ENCODE measurements around the gene TBCD.

TBCD gene

DNA sequence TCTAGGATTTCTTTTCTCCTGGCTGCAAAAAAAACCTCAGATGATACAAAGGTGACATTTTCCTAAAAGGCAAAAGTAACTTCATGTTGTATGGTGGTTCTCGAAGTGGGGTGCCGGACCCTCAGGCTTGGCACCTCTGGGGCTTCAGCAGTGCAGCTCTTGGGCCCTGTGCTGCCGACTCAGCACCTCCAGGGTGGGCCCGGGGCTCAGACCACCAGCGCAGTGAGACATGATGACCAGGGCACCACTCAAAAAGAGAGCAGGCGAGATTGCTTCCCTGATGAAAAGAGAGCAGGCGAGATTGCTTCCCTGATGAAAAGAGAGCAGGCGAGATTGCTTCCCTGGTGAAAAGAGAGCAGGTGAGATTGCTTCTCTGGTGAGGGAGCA lies 186.6 kb downstream of the TBCD start:
- no peaks in the 10 kb centered on the region for H3K27me3 ChIP-seq (ENCODE audit: control insufficient read depth, insufficient read depth, low read length, poor library complexity, severe bottlenecking)
- H3K4me1 ChIP-seq (ENCODE audit: control insufficient read depth, insufficient read depth, low read length), result no peaks in the 10 kb centered on the region
- H3K9me3 ChIP-seq (ENCODE audit: control insufficient read depth, low read length), result no peaks in the 10 kb centered on the region
- H3K27ac ChIP-seq (ENCODE audit: insufficient read depth, low read depth, low read length, poor library complexity, severe bottlenecking), result no peak overlapping the region
- peaks cover 54% of the 10 kb centered on the region for H3K36me3 ChIP-seq (ENCODE audit: control insufficient read depth, insufficient read depth, low read length)
- 95 to 97% methylated on average over 8 of the region's 8 CpGs for WGBS, 2 experiments
- H3K4me3 ChIP-seq (ENCODE audit: insufficient read depth, low read depth, low read length), result no peak overlapping the region

DNA sequence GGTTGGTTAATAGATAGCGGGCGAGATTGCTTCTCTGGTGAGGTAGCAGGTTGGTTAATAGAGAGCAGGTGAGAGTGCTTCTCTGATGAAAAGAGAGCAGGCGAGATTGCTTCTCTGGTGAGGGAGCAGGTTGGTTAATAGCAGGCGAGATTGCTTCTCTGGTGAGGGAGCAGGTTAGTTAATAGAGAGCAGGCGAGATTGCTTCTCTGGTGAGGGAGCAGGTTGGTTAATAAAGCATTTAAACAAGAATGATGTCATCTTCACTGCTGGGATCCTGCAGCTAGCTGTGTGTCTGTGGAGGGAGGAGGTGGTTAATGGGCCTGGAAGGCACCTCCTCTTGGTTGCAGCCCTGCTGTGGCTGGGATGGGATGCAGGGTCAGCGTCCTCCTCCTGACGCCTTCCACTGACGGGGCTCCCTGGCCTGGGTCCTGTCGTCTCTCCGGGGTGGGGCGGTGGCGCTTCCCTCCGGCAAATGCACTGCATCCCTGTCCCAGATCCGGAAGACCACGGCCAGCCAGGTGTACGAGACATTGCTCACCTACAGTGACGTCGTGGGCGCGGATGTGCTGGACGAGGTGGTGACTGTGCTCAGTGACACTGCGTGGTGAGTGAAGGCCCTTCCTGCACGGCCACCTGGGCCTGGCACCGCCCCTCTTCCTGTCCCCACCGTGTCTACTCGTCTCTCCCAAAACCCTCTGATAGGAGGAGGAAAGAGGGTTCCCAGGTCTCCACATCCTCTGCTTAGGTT lies 187.2 kb downstream of the TBCD start:
- no peak overlapping the region for H3K27ac ChIP-seq (ENCODE audit: insufficient read depth, low read depth, low read length, poor library complexity, severe bottlenecking)
- H3K9me3 ChIP-seq (ENCODE audit: control insufficient read depth, low read length), result no peaks in the 10 kb centered on the region
- no peaks in the 10 kb centered on the region for H3K4me1 ChIP-seq (ENCODE audit: control insufficient read depth, insufficient read depth, low read length)
- 95 to 97% methylated on average over 26 of the region's 26 CpGs for WGBS, 2 experiments
- no peak overlapping the region for H3K4me3 ChIP-seq (ENCODE audit: insufficient read depth, low read depth, low read length)
- no peaks in the 10 kb centered on the region for H3K27me3 ChIP-seq (ENCODE audit: control insufficient read depth, insufficient read depth, low read length, poor library complexity, severe bottlenecking)
- H3K36me3 ChIP-seq (ENCODE audit: control insufficient read depth, insufficient read depth, low read length), result peaks cover 57% of the 10 kb centered on the region

DNA sequence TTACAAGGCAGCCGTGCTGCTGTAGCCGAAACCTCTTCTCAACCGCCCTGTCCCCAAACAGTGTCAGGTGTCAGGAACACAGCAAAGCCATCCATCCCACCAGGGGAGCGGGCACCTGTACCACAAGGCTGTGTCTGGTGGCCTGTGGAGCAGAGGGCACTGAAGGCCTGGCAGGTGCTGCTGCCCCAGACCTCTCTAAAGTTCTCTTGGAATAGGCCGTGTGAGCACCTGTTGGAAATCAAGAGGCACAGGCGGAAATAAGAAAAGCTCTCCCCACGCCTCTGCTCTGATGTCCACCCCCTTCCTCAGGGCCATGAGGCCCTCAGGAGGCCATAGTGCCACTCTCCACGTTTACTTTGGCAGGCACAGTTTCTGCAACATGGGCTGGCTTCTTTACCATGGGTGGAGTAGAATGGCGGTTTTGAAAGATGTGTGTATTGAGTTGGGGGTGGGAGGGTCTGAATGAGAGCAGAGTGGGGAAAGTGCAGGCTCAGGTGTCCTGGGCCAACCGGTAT lies 187.8 kb downstream of the TBCD start:
- Histone ChIP-seq H3K4me1 (ENCODE audit: control insufficient read depth, insufficient read depth, low read length) (no peaks in the 10 kb centered on the region), H3K9me3 (ENCODE audit: control insufficient read depth, low read length) (no peaks in the 10 kb centered on the region), H3K27me3 (ENCODE audit: control insufficient read depth, insufficient read depth, low read length, poor library complexity, severe bottlenecking) (no peaks in the 10 kb centered on the region), H3K4me3 (ENCODE audit: insufficient read depth, low read depth, low read length) (no peak overlapping the region), H3K27ac (ENCODE audit: insufficient read depth, low read depth, low read length, poor library complexity, severe bottlenecking) (no peak overlapping the region), H3K36me3 (ENCODE audit: control insufficient read depth, insufficient read depth, low read length) (peaks cover 63% of the 10 kb centered on the region)
- 92 to 96% methylated on average over 10 of the region's 10 CpGs for whole genome bisulfite sequencing, 2 experiments

DNA sequence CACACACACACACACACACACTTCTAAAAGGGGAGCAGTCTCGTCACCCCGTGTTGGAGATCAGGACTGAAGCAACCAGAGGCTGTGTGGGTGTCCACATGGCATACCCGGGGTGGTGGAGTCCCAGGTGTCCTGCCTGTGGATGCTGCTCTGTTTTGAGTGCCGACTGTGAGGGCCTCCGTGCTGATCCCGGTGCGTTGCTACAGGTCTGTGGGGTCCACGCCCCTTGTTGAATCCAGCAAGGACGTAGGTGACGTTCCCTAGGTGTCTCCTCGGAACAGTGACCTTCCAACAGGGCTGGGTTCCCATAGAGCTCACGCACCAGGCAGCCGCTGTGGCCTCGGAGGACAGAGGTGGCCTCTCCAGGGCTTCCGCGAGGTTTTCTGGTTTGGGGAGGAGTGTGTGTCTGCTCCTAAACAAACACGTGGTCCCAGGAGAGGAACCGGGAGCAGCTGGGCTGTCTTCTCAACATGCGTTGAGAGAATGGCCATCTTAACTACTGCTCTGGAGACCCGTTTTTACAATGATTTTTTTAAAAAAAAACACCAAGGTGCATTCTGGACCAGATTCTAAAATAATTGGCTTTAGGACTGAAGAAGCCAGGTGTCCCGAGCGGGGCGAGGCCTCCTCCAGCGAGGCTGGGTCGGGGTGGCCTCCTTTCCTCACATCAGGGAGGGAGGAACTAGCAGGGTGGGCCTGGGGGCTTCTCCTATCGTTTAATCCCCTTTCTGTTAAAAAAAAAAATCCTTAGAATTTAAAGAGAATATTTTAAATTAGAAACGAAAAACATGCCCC lies 188.6 kb downstream of the TBCD start:
- 96 to 97% methylated on average over 26 of the region's 27 CpGs for whole genome bisulfite sequencing, 2 experiments
- H3K4me3 ChIP-seq (ENCODE audit: insufficient read depth, low read depth, low read length), result no peak overlapping the region
- no peaks in the 10 kb centered on the region for H3K4me1 ChIP-seq (ENCODE audit: control insufficient read depth, insufficient read depth, low read length)
- H3K9me3 ChIP-seq (ENCODE audit: control insufficient read depth, low read length), result peaks cover 2% of the 10 kb centered on the region
- H3K27me3 ChIP-seq (ENCODE audit: control insufficient read depth, insufficient read depth, low read length, poor library complexity, severe bottlenecking), result no peaks in the 10 kb centered on the region
- peaks cover 69% of the 10 kb centered on the region for H3K36me3 ChIP-seq (ENCODE audit: control insufficient read depth, insufficient read depth, low read length)
- no peak overlapping the region for H3K27ac ChIP-seq (ENCODE audit: insufficient read depth, low read depth, low read length, poor library complexity, severe bottlenecking)

DNA sequence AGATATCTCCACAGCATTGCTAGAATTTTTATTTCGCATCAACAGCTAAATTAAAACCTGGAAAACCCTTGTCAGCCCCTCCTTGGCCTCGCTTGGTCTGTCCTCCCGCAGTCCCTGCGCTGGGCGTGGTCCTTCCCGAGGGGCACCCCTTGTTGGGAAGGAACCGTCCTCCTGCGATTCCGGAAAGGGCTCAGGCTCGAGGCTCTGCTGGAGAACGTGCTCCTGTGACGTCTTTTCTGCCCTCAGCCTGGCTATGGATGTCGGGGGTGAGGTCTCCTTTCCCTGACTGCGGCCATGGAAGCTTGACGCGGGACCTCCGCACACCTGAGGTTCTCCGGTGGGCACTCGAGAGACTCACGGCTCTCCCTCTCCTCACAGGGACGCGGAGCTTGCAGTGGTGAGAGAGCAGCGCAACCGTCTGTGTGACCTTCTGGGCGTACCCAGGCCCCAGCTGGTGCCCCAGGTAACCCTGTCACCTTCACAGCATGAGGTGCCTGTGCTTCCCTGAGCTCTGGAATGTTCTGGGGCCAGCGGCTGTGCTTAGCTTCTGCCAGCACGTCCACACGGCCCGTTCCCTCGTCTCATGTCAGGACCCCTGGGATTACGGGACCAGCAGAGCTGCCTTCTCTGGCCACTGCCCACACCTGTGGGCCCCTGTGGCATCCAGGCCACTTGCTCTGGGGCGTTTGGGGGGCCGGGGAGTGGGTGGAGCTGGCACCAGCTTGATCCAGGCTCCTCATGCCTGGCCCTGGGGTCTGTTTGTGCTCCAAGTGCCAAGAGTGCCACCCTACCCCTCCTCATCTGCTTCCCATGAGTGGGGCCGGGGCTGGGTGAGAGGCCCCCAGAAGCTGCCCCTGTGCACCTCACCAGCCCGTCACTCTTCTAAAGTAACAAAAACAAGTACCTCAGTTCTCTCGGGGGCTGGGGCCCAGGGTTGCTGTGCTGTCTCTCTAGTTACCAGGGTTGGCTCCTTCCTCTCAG lies 189.4 kb downstream of the TBCD start:
- 96 to 97% methylated on average over 36 of the region's 36 CpGs for WGBS, 2 experiments
- Histone ChIP-seq H3K9me3 (ENCODE audit: control insufficient read depth, low read length) (peaks cover 6% of the 10 kb centered on the region), H3K27ac (ENCODE audit: insufficient read depth, low read depth, low read length, poor library complexity, severe bottlenecking) (no peak overlapping the region), H3K4me3 (ENCODE audit: insufficient read depth, low read depth, low read length) (no peak overlapping the region), H3K27me3 (ENCODE audit: control insufficient read depth, insufficient read depth, low read length, poor library complexity, severe bottlenecking) (no peaks in the 10 kb centered on the region), H3K4me1 (ENCODE audit: control insufficient read depth, insufficient read depth, low read length) (no peaks in the 10 kb centered on the region), H3K36me3 (ENCODE audit: control insufficient read depth, insufficient read depth, low read length) (peaks cover 73% of the 10 kb centered on the region)

DNA sequence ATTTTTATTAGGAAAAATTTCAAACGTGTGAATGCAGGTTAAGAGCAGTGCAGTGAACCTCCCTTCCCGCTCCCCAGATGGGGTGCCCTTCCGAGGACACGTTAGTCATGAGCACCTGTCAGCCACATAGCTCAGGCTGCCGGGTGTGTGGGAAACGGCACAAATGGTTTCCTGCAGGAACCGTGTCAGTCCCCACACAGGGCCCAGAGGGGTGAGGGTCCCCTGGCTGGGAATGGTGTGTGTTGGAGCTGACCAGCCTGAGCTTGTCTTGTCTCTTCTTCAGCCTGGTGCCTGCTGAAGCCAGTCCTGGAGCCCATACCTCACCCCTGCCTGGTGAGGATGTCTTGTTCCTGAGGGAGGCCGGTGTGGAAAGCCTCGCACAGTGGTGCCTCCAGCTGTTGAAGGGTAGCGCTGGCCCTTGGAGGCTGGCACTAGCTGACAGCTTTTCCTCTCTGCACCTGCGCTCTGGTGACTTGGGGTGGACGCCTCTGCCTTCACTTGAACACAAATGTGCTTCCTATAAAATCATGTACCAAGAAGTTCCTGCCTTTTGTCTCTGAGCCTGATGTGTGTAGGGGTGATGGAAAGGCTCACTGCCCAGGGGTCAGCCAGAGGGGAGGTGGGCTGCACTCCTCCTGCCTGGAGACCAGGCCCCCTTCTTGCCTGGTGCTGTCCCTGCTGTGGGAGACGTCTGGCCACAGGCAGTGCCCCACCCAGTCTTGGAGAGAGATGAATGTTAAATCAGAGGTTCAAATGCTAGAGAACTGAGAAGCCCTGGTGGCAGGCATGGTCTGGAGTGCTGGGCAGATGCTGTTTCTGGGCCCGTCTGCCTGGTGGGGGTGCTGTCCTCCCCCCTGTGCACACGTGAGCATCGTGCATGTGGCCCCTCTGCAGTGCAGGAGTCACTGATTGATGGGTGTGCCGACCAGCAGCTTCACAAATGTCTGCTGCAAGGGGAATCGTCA lies 190.6 kb downstream of the TBCD start:
- no peak overlapping the region for H3K4me3 ChIP-seq (ENCODE audit: insufficient read depth, low read depth, low read length)
- H3K9me3 ChIP-seq (ENCODE audit: control insufficient read depth, low read length), result peaks cover 7% of the 10 kb centered on the region
- H3K4me1 ChIP-seq (ENCODE audit: control insufficient read depth, insufficient read depth, low read length), result no peaks in the 10 kb centered on the region
- H3K36me3 ChIP-seq (ENCODE audit: control insufficient read depth, insufficient read depth, low read length), result peaks cover 71% of the 10 kb centered on the region
- WGBS, 2 experiments, result 94 to 96% methylated on average over 18 of the region's 18 CpGs
- no peaks in the 10 kb centered on the region for H3K27me3 ChIP-seq (ENCODE audit: control insufficient read depth, insufficient read depth, low read length, poor library complexity, severe bottlenecking)
- no peak overlapping the region for H3K27ac ChIP-seq (ENCODE audit: insufficient read depth, low read depth, low read length, poor library complexity, severe bottlenecking)

DNA sequence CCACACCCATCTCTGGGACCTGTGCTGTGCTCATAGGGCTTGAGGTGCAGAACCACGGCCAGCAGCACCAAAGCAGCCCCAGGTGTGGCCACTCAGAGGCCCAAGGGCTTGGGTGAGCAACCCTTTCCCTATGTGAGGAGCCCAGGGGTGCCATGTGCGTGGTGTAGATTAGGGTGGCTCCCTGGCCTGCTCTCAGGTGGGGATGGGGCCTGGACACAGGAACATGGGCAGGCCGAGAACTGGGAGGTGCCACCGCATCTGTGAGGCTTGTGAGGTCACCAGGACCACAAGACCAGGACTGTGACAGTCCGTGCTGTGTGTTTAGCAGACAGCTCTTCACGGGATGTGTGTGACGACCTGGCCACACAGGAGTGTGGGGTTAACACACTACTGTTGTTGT lies 191.5 kb downstream of the TBCD start:
- H3K4me3 ChIP-seq (ENCODE audit: insufficient read depth, low read depth, low read length), result no peak overlapping the region
- H3K36me3 ChIP-seq (ENCODE audit: control insufficient read depth, insufficient read depth, low read length), result peaks cover 69% of the 10 kb centered on the region
- 96 to 97% methylated on average over 7 of the region's 7 CpGs for WGBS, 2 experiments
- H3K9me3 ChIP-seq (ENCODE audit: control insufficient read depth, low read length), result peaks cover 9% of the 10 kb centered on the region
- H3K4me1 ChIP-seq (ENCODE audit: control insufficient read depth, insufficient read depth, low read length), result no peaks in the 10 kb centered on the region
- H3K27me3 ChIP-seq (ENCODE audit: control insufficient read depth, insufficient read depth, low read length, poor library complexity, severe bottlenecking), result no peaks in the 10 kb centered on the region
- H3K27ac ChIP-seq (ENCODE audit: insufficient read depth, low read depth, low read length, poor library complexity, severe bottlenecking), result no peak overlapping the region

DNA sequence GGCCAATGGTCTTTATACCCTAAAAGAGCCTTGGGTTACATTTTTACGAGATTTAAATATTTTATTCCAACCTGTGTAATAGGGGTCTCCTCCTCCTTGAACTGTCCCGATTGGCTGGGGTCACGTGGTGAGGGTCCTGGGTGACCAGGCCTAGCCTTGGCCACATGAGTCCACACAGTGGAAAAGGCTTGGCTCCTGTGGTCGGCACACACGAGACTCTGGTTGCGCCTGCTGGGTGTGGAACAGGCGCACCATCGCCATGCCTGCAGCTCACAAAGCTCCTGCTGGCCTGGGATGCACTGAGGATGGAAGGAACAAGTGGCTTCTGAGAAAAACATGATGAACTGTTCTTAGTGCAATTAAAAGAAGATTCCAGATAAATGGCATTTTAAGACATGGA lies 191.9 kb downstream of the TBCD start:
- no peaks in the 10 kb centered on the region for H3K27me3 ChIP-seq (ENCODE audit: control insufficient read depth, insufficient read depth, low read length, poor library complexity, severe bottlenecking)
- WGBS, 2 experiments, result 95 to 96% methylated on average over 8 of the region's 8 CpGs
- peaks cover 66% of the 10 kb centered on the region for H3K36me3 ChIP-seq (ENCODE audit: control insufficient read depth, insufficient read depth, low read length)
- no peaks in the 10 kb centered on the region for H3K4me1 ChIP-seq (ENCODE audit: control insufficient read depth, insufficient read depth, low read length)
- no peak overlapping the region for H3K4me3 ChIP-seq (ENCODE audit: insufficient read depth, low read depth, low read length)
- no peak overlapping the region for H3K27ac ChIP-seq (ENCODE audit: insufficient read depth, low read depth, low read length, poor library complexity, severe bottlenecking)
- peaks cover 9% of the 10 kb centered on the region for H3K9me3 ChIP-seq (ENCODE audit: control insufficient read depth, low read length)

DNA sequence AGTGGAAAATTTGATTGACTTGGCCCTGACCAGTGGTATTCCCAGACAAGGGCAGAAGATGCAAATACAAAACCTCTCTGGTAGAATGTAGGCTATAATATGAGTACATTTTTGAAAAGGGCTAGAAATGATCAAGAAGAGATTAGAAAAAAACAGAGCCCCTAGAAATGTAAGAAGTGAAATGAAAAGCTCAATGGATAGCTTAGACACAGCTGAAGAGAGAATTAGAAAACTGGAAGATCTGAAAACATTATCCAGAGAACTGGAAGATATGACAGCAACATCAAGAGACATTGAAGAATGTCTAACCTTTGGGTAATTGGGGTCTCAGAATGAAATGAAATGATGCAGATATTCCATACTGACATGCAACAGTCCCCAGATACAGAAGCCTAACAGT lies 193.1 kb downstream of the TBCD start:
- Histone ChIP-seq H3K9me3 (ENCODE audit: control insufficient read depth, low read length) (peaks cover 9% of the 10 kb centered on the region), H3K4me3 (ENCODE audit: insufficient read depth, low read depth, low read length) (no peak overlapping the region), H3K27ac (ENCODE audit: insufficient read depth, low read depth, low read length, poor library complexity, severe bottlenecking) (no peak overlapping the region), H3K36me3 (ENCODE audit: control insufficient read depth, insufficient read depth, low read length) (peaks cover 54% of the 10 kb centered on the region), H3K27me3 (ENCODE audit: control insufficient read depth, insufficient read depth, low read length, poor library complexity, severe bottlenecking) (no peaks in the 10 kb centered on the region), H3K4me1 (ENCODE audit: control insufficient read depth, insufficient read depth, low read length) (no peaks in the 10 kb centered on the region)
